ENCODE data around the gene CHCHD3.

The CHCHD3 gene

GRCh38 chr7:132959891-132960290, 122.0 kb downstream of the CHCHD3 start:
- no peak overlapping the region for H3K4me3 ChIP-seq (ENCODE audit: low read depth, low read length)
- DNase-seq (ENCODE audit: low read depth), result no peak
- TF ChIP-seq, protein P1, sequence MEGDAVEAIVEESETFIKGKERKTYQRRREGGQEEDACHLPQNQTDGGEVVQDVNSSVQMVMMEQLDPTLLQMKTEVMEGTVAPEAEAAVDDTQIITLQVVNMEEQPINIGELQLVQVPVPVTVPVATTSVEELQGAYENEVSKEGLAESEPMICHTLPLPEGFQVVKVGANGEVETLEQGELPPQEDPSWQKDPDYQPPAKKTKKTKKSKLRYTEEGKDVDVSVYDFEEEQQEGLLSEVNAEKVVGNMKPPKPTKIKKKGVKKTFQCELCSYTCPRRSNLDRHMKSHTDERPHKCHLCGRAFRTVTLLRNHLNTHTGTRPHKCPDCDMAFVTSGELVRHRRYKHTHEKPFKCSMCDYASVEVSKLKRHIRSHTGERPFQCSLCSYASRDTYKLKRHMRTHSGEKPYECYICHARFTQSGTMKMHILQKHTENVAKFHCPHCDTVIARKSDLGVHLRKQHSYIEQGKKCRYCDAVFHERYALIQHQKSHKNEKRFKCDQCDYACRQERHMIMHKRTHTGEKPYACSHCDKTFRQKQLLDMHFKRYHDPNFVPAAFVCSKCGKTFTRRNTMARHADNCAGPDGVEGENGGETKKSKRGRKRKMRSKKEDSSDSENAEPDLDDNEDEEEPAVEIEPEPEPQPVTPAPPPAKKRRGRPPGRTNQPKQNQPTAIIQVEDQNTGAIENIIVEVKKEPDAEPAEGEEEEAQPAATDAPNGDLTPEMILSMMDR (IDR thresholded peaks at IDR 0.05; ENCODE audit: insufficient read depth, low read depth, low read length, missing control alignments), result no peak

DNA sequence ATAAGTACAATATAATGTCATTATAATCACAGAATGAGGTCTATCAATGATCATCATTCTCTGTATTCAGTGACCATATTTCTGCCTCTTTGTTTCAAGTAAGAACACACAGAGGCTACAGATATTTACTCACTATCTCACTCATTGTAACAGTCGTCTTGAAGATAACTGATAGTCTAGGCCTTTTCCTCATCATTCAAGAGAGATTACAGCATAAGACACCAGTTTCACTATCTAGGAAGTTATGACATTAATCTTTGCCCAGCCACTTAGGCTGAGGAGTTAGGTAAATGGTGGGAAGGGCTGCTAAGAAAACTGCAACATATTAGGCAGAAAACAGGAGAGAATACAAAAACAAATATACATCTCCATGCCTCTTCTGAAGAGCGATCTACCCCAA, 125.3 kb downstream of the CHCHD3 start:
- DNase-seq (ENCODE audit: low read depth), result no peak
- H3K4me3 ChIP-seq (ENCODE audit: low read depth, low read length), result no peak overlapping the region
- TF ChIP-seq, protein P1 (IDR thresholded peaks at IDR 0.05; ENCODE audit: insufficient read depth, low read depth, low read length, missing control alignments), result no peak

GRCh38 chr7:132953468-132953867, 128.4 kb downstream of the CHCHD3 start:
- no peak for DNase-seq (ENCODE audit: low read depth)
- TF ChIP-seq, protein P1 (IDR thresholded peaks at IDR 0.05; ENCODE audit: insufficient read depth, low read depth, low read length, missing control alignments), result no peak
- H3K4me3 ChIP-seq (ENCODE audit: low read depth, low read length), result no peak overlapping the region

DNA sequence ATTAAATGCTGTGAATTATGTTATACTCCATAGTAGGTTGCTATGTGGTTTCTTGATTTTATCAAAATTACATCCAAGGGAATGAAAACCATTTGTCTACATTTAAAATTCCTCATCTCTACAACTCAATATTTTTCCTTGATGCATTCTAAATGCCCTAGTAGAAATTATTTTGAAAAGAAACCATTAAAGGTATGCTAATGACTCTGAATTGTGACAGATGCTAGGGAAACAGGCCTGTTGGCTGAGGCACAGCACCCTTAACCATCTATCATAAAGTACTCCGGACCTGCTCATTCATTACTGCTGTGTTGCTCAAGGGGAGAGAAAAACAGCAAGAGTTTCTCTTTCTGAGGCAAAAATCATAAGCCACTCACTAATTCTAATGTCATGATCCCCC, 131.2 kb downstream of the CHCHD3 start:
- H3K4me3 ChIP-seq (ENCODE audit: low read depth, low read length), result no peak overlapping the region
- TF ChIP-seq, protein P1 (IDR thresholded peaks at IDR 0.05; ENCODE audit: insufficient read depth, low read depth, low read length, missing control alignments), result no peak
- DNase-seq (ENCODE audit: low read depth), result no peak

DNA sequence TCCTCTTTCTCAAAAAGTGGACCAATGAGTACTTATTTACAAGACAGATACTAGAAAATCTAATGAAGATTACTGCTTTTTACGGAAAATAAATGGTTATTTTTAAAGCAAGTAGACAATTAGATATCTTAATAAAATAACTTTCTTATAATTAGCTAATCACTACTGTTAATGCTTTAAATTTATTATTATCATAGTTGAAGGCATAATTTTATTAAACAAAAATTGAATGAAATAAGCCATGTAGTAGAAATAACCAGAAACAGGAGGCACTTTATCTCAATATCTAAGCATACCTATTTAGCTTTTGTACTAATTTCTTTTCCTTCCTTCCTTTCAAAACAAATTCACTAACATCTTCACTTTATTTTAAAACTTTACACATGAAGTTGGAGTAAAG, 134.9 kb downstream of the CHCHD3 start:
- no peak overlapping the region for H3K4me3 ChIP-seq (ENCODE audit: low read depth, low read length)
- DNase-seq (ENCODE audit: low read depth), result no peak
- TF ChIP-seq, protein P1 (IDR thresholded peaks at IDR 0.05; ENCODE audit: insufficient read depth, low read depth, low read length, missing control alignments), result no peak

- no peak for DNase-seq (ENCODE audit: low read depth)
- TF ChIP-seq, protein P1 (IDR thresholded peaks at IDR 0.05; ENCODE audit: insufficient read depth, low read depth, low read length, missing control alignments), result no peak
- no peak overlapping the region for H3K4me3 ChIP-seq (ENCODE audit: low read depth, low read length)
These were observed 137.1 kb downstream of the CHCHD3 start for GRCh38 chr7:132944774-132945173.

DNA sequence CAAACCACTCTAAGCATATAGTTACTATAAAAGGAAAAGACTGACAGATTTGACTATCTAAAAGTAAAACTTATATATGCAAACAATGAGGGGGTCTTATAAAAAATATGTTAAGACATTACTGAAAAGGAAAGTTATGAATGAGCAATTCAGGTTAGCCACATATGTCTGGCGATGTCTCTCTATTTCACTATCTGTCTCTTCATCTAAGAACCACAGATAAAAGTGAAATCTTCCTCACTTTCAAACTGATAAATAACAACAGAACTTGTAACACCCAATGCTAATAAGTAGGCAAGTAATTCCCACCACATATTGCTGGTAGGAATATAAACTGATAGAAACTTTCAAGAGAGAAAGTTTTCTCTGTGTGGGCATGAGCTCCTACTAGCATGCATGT, 138.2 kb downstream of the CHCHD3 start:
- TF ChIP-seq, protein P1 (IDR thresholded peaks at IDR 0.05; ENCODE audit: insufficient read depth, low read depth, low read length, missing control alignments), result no peak
- no peak for DNase-seq (ENCODE audit: low read depth)
- H3K4me3 ChIP-seq (ENCODE audit: low read depth, low read length), result no peak overlapping the region
